DMS53 (cell line): Measurements from ENCODE around the gene RHEBL1.
A peak's percentile ranks its signal among the peaks of the same experiment; 100 is the strongest.

Experiments
- DNase-seq: peaks from one replicate; lab custom pipeline; 2025; lab: John Stamatoyannopoulos, UW

The RHEBL1 gene, protein sequence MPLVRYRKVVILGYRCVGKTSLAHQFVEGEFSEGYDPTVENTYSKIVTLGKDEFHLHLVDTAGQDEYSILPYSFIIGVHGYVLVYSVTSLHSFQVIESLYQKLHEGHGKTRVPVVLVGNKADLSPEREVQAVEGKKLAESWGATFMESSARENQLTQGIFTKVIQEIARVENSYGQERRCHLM

GRCh38 chr12:49069507-49070346 is at the start of gene RHEBL1:
TSS of gene RHEBL1 (minus strand) at chr12:49069979. CDS start at chr12:49069785, 194 bp downstream.
- peak; percentile 99 for DNase-seq

GRCh38 chr12:49111206-49111605 is 41.4 kb upstream of the RHEBL1 start:
- DNase-seq, result peak; percentile 46

DNA sequence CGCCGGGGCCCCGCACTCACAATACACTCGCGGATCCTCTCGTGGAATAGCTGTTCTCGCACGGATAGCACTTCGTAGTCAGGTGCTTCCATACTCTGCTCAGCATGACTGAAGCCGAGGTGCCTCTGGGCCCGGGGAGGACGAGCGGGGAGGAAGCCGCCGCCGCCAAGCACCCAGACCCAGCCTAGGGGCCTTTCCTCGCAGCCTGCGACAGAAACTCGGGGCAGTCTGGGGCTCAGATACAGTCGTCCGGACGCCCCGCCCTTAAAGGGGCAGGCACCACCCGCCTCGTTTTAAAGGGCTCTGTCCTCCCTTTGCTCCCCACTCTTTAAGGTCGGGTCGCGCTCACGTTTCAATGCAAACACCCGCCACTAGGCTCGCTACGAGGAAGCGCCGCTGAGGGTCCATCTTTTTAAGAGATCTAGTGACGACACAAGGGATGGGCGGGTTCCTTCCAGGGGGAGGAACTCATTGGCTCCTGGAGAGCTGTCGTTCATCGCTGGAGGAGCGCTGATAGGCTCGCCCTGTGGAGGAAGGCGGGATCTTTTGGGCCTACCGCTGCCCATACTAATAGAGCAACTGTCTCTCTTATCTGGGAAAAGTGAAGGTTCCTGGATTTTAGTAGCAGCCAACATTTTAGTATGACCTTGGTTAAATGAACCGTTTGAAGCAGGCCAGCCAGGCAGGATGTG is 40.8 kb upstream of the RHEBL1 start, which contains the start of gene LMBR1L:
Gene LMBR1L, minus strand, starts transcription at position 384 of the 692 bp plus-strand sequence. Its CDS starts 292 bp downstream, at position 92.
- DNase-seq, result peak; percentile 98

DNA sequence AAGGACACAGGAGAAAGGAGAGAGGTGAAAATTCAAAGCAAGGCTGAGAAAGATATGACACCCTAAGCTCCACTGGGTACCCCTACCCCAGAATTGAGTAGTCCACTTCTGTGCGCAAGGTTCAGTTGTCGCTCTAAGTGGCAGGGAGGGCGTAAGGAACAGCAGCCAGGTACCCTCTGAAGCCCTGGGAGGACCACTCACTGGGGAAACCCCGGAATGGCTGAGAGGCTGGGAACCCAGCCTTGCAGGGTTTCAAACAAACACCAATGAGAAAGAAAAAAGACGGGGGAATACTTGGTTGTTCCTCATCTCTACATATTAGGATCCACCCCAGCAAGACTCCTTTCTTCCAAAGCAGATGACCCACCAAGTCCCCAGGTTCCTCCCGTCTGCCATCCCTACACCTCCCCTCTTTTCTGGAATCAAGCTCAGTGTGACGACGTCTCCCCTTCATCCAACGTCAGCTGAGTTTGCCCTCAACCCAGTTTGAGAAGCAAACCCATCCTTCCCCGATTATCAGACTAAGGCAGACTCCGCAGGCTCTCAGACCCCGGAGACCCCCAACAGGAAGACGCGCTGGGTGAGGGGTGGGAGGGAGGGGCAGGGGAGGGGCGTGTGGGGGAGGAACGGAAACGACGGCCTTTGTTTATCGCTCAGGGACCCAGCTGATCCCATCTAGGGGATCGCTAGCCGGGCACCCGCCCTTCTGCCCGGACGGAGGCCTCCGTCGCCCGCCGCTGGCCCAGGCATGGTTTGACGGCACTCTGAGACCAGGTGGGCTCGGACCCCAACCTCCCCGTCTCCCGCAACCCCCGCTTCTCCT is 40.1 kb upstream of the RHEBL1 start:
- DNase-seq, result peak; percentile 52

DNA sequence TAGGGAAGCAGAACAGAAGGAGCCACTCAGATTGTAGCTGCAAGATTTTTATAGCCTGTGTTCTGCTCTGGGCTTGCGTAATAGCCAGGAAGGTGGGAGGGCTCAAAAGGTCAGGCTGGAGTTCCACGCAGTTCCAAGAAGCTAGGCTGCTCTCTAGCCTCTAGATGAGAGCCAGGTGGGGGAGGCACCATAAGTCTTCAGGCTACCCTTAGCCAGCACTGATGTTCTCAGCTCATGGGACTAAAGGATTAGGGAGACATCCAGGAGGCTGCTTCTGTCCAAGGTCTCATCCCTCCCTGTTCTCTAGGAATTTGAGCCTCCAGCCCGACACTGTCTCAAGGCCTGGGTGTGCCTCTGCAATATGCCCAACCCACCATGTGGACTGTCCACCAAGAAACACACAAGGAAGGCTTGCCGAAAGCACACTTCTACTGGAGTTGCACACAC is 39.2 kb upstream of the RHEBL1 start:
- DNase-seq, result no peak

GRCh38 chr12:49105504-49106084 is 35.8 kb upstream of the RHEBL1 start:
- DNase-seq, result no peak

DNA sequence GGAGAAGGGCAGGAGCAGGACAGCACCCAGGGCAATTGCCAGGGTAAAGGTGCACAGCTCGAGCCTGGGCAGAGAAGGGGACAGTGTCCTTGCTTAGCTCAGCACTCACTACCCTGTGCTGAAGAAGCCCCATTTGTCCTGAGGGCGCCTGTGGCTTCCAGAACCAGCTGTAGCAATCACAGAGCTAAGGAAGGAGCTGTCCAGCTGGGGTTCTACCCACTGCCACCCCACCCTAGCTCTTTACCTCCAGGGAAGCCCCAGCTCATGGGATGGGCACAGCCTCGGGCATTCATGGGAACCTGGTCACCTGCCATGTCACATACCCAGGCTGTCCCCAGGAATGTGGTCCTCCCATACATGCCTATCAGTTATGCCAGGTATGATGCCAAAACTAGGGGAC is 35.0 kb upstream of the RHEBL1 start:
- DNase-seq, result no peak

- no peak for DNase-seq
Observed at GRCh38 chr12:49100380-49100779, 30.6 kb upstream of the RHEBL1 start.

- no peak for DNase-seq
Observed at GRCh38 chr12:49098703-49099102, 28.9 kb upstream of the RHEBL1 start.

- DNase-seq, result peak; percentile 51
Observed at GRCh38 chr12:49098035-49098451, 28.3 kb upstream of the RHEBL1 start.

- DNase-seq, result no peak
Observed at GRCh38 chr12:49097381-49097780, 27.6 kb upstream of the RHEBL1 start.

DNA sequence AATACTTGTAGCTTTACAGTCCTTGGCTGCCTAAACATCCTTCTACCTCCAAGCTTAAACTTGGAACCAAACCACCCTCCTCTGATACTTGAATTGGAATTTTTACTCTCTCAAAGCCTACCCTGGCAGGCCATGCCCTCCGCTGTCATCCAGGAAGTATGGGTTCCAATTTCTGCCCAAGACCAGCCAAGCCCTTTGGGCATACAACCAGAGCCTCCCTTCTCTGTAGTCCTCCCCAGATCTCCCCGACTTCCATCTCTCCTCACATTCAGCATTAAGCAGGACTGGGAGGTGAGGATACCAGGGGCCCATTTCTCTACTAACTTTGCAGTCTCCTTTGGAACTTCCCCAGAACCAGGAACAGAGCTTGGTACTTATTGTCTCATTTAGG is 25.2 kb upstream of the RHEBL1 start:
- DNase-seq, result no peak

GRCh38 chr12:49094160-49094974 is 24.6 kb upstream of the RHEBL1 start, which contains the start of gene DHH:
TSS of gene DHH (minus strand) at chr12:49094801. CDS start at chr12:49094512, 289 bp downstream.
- DNase-seq, result peak; percentile 61

DNA sequence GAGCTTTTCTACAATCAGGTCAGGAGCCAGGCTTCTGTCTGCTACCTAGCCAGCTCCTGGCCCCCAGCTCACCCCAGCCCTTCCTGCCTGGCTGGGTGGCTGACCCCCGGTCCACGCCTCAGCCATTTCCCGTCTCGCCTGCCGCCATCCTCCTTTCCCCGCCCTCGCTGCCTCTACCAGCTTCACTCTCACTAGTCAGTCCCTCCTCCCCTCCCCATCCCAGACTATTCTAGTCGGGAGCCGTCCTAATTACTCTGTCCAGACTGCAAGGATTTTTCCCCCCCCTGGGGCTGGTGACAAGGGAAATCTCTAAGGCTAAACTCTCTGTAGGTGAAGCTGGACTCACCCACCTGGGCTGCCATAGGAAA is 24.0 kb upstream of the RHEBL1 start:
- DNase-seq, result no peak

GRCh38 chr12:49092816-49093406 is 23.1 kb upstream of the RHEBL1 start:
- no peak for DNase-seq

GRCh38 chr12:49092086-49092815 is 22.5 kb upstream of the RHEBL1 start:
- DNase-seq, result peak; percentile 58

GRCh38 chr12:49091836-49092085 is 22.0 kb upstream of the RHEBL1 start:
- no peak for DNase-seq

DNA sequence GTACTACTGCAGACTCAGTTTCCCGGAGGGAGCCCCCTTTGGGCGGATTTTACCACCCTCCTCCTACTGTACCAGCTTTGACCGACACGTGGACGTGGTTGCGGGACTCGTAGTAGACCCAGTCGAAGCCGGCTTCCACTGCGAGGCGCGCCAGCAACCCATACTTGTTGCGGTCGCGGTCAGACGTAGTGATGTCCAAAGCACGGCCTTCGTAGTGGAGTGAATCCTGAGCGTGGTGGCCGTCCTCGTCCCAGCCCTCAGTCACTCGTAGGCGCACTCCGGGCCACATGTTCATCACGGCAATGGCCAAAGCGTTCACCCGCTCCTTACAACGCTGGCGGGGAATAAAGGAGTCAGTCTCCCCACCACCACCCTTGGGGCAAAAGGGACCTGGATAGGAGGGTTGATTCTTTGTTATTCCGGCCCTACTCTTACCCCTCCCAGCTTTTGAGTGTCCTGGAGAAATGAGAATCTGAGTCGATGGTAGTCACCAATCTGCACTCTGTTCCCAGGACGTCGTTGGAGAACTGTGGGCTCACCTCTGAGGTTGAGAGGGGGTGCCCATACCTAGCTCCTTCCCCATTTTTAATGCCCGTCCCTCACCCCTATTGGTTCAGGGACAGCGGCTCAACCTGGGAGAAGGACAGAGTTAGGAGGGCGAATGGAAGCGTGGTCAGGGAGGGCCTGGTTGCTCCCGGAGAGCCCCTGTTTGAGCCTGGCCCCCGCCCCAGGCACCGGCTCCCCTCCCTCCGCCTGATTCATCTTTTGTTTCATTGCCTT is 21.5 kb upstream of the RHEBL1 start:
- peak; percentile 42 for DNase-seq
